NCI-H2171 treated with DMSO at 0.1 percent for 48 hours (cell line): ENCODE data around the gene CARS2.
"Not testable (repeated sequence)": the region's sequence is repeated elsewhere in the genome, so short reads cannot be mapped to it uniquely, and the experiment has no call there.

Source experiments
- DNase-seq: peaks from one replicate; lab custom pipeline; 2025; lab: John Stamatoyannopoulos, UW

The CARS2 gene

GRCh38 chr13:110682746-110683145 is 23.2 kb downstream of the CARS2 start:
- no peak for DNase-seq

GRCh38 chr13:110681868-110682550 is 23.9 kb downstream of the CARS2 start:
- DNase-seq: no peak

- no peak for DNase-seq
Observed at GRCh38 chr13:110680852-110681251, 25.1 kb downstream of the CARS2 start.

- no peak for DNase-seq
Observed at GRCh38 chr13:110677731-110678545, 28.0 kb downstream of the CARS2 start.

GRCh38 chr13:110676595-110677587 is 29.0 kb downstream of the CARS2 start:
- DNase-seq: peak; percentile 58

- DNase-seq: not testable (repeated sequence)
Observed at GRCh38 chr13:110669814-110670213, 36.1 kb downstream of the CARS2 start.

GRCh38 chr13:110669036-110669435 is 36.9 kb downstream of the CARS2 start:
- DNase-seq: no peak

- DNase-seq: no peak
Observed at GRCh38 chr13:110666255-110666533, 39.7 kb downstream of the CARS2 start.

- no peak for DNase-seq
Observed at GRCh38 chr13:110665491-110666254, 40.2 kb downstream of the CARS2 start.

GRCh38 chr13:110664673-110665072 is 41.2 kb downstream of the CARS2 start:
- DNase-seq: no peak

GRCh38 chr13:110664041-110664440 is 41.9 kb downstream of the CARS2 start:
- DNase-seq: no peak

GRCh38 chr13:110663491-110663890 is 42.4 kb downstream of the CARS2 start:
- DNase-seq: no peak

- DNase-seq: no peak
Observed at GRCh38 chr13:110662777-110663443, 43.0 kb downstream of the CARS2 start.

- DNase-seq: no peak
Observed at GRCh38 chr13:110662091-110662490, 43.8 kb downstream of the CARS2 start.

GRCh38 chr13:110661256-110661655 is 44.7 kb downstream of the CARS2 start:
- DNase-seq: no peak

GRCh38 chr13:110658218-110658911 is 47.6 kb downstream of the CARS2 start:
- not testable (repeated sequence) for DNase-seq

GRCh38 chr13:110657196-110657595 is 48.7 kb downstream of the CARS2 start:
- no peak for DNase-seq

- no peak for DNase-seq
Observed at GRCh38 chr13:110653851-110654250, 52.1 kb downstream of the CARS2 start.

GRCh38 chr13:110653271-110653670 is 52.6 kb downstream of the CARS2 start:
- DNase-seq: no peak

- no peak for DNase-seq
Observed at GRCh38 chr13:110652764-110653163, 53.2 kb downstream of the CARS2 start.
